GM19438 (cell line): ENCODE measurements around the gene RIPK4.
"Not testable (repeated sequence)": the region's sequence is repeated elsewhere in the genome, so short reads cannot be mapped to it uniquely, and the experiment has no call there.

Experiments
- ATAC-seq: cut with Tn5 transposase; IDR thresholded peaks from one replicate; pipeline ENCODE4 v1.9.1; 2021; ENCODE audit warnings: low read depth; ENCODE audit not compliant: unreplicated experiment

Gene RIPK4

GRCh38 chr21:41741253-41742072 is 25.4 kb downstream of the RIPK4 start:
- no peak for ATAC-seq

GRCh38 chr21:41740604-41741252 is 26.1 kb downstream of the RIPK4 start:
- no peak for ATAC-seq

DNA sequence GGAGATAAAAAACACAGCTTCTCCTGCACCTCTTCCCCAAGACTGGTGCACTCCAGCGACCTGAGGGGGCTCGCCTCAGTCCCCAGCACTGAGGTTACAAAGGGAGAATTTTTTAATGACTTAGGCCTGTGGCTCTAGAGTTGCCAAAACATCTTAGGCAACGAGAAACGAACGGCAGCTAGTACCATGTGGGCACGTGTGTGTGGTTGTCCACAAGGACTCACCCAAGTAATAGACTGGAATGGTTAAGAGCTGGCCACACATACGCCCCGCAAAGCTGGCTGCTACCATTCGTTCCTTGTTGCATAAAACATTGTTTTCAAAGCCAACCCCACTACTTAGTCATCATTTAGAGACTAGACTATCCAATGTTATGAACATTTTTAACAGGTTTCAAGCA is 26.9 kb downstream of the RIPK4 start:
- ATAC-seq, result no peak

DNA sequence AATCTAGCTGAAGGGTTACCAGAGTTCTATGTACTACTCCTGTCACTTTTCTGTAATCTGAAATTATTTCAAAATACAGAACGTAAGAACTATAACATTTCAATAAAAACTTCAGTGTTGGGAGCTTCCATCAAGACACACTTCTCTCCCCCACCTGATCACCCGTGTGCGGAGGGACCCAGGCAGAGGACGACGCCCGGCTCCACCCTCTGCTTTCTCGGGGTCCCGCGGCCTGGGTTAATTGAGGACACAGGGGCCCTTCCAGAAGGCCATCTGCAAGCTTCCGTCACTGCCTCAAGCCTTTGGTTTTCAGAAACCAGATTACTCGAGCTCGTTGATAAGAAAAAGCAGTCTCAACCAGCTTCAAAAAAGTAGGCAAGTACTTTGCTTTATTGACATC is 27.8 kb downstream of the RIPK4 start:
- ATAC-seq, result no peak

- ATAC-seq, result no peak
These were observed 29.1 kb downstream of the RIPK4 start for GRCh38 chr21:41737651-41738324.

GRCh38 chr21:41736423-41736822 is 30.4 kb downstream of the RIPK4 start:
- ATAC-seq, result no peak

DNA sequence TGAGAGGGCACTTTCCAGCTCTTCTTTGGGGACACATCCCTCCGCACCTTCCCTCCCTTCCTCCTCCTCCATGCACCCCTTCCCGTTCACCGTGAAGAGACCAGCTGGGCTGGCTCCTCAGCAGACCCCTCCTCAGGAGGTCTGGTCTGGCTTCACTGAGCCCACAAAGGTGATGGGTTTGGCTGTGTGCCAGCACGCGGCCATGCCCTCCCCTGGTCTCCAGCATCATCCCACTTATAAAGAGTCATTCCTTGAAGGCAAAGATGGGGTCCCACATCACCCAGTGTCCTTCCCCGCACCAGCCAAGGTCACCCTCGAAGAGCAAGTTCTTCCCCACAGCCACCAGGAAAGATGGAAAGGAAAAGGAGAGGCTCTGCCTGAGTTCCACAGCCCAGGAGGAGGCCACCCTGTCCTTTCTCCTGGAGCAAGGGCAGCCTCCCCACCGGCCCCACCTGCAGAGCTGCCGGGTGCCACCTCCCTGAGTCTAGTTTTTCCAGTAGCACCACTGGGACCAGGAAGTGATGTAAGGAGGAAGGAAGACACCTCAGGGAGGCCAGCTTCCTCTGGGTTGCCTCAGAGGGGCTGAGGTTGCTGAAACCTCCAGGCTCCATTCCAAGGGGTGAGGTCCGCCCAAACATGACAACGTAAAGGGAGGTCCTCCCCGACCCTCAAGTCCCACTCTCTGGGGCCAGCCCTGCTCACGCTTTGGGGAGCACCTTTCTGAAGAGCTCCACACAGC is 32.7 kb downstream of the RIPK4 start:
- no peak for ATAC-seq

DNA sequence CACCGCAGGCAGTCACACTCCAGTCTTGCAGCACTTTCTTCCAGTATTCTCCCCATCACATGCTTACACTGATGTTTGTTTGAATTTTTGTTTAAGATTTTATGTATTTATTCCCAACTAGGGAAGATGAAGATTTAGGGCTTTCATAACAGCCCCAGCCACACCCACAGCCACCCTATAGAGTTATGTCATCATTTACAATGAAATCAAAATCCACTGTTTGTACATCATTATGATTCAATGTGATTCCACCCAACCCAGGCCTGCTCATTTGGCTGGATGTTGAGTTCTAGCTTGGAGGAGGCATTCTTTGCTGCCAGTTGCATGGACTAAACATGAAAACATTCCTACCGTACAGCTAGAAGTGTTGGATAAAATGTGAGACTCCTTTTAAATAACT is 35.8 kb downstream of the RIPK4 start:
- no peak for ATAC-seq

DNA sequence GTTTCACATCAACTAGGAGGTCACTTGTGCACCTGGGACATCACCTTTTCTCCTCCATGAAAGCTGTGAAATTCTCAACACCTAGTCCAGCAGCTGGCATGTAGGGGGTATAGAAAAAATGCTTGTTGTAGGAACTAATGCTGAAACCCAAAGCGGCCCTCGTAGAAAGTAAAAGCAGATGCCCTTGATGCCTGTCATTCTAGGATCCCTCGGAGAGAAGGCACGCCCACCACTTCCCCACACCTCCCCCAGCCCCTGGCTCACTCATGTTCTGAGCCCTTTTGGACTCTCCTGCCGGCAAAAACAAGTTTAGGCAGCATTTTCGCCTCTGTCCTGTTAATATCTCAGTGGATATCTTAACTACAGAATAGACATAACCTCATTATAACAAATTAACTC is 36.5 kb downstream of the RIPK4 start:
- ATAC-seq, result no peak

- ATAC-seq, result no peak
These were observed 37.0 kb downstream of the RIPK4 start for GRCh38 chr21:41729701-41730366.

- no peak for ATAC-seq
These were observed 38.8 kb downstream of the RIPK4 start for GRCh38 chr21:41727784-41728763.

GRCh38 chr21:41726970-41727783 is 39.7 kb downstream of the RIPK4 start:
- ATAC-seq, result no peak

- no peak for ATAC-seq
These were observed 40.3 kb downstream of the RIPK4 start for GRCh38 chr21:41726630-41726969.

GRCh38 chr21:41726058-41726558 is 40.7 kb downstream of the RIPK4 start:
- ATAC-seq, result no peak

DNA sequence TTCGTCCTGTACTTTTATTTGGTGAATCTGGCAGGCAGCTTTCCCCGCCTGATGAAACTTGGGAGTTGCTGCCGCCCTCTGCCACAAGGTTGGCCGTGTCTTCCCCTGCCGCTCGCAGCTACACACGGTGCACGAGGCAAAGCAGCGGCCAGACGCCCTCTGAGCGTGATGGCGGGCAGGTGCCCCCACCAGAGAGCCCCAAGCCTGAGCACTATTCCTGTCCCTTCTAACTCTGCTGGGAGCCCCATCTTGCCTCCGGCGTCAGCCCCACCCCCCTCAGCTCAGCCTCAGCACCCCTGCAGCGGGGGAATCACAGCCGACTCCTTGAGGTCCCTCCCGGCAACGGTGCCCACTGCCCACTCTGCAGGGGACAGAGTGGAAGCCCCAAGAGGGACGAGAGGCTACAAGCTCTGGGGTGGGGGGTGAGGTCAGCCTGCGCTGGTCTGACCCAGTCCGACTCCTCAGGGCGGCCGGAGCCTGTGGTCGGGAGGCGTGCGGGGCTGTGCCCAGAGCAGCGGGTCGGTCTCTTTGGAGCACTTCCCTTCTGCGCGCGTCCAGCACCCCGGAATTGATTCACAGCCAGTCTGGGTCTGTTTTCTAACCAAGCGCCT is 41.3 kb downstream of the RIPK4 start:
- no peak for ATAC-seq

DNA sequence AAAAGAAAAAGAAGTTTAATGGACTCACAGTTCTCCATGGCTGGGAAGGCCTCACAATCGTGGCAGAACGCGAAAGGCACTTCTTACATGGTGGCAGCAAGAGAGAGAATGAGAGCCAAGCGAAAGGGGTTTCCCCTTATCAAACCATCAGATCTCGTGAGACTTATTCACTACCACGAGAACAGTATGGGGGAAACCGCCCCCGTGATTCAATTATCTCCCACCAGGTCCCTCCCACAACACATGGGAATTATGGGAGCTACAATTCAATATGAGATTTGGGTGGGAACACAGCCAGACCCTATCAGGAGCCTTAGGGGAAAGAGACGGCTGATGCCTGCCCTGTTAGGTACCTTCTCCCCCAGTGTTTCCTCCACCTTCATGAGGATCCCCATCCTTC is 43.0 kb downstream of the RIPK4 start:
- ATAC-seq, result not testable (repeated sequence)

GRCh38 chr21:41722052-41723018 is 44.5 kb downstream of the RIPK4 start:
- ATAC-seq, result no peak
